Upper lobe of left lung (tissue), 4 donors: ENCODE measurements around the gene AP3S2.

ENCODE experiments used
- POLR2AphosphoS5 ChIP-seq, 2 donors: sonication (generic); formaldehyde crosslinking; IDR thresholded peaks; one replicate each; pipeline ENCODE4 v1.5.1; 2017; ENCODE audit warnings: antibody characterized with exemption in 2 of 2
- TF ChIP-seq, protein P1 (sequence below), 6 experiments: fragments of 450-650 bp in 4 of 6; fragments of 200-600 bp in 2 of 6; sonication (generic) in 2 of 6; IDR thresholded peaks; one replicate each; pipeline ENCODE4 v1.5.1; 2016 to 2019; ENCODE audit warnings: antibody characterized with exemption in 6 of 6

DNA sequence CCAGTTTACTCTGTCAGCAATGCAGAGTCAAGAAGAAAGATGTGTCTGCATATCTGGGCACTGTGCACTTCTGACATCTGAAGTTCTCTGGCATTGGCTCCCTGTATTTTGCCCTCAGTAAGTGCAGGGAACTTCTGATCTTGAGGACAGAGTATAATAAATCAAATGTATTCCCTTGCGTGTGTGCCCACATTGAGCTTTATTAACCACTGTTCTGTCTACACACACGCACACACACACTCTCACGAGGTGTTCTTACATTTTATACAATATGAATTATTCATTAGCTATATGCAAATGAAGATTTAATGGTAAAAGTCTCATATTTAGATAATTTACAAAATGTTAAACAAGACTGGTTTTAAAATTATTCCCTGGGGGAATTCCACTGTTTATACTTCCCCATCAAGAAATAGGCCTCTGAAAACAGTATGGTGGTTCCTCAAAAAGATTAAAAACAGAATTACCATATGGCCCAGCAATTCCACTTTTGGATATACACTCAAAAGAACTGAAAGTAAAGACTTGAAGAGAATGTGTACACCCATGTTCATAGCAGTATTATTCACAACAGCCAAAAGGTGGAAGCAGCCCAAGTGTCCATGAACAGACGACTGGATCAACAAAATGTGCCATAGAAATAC is 54.5 kb downstream of the AP3S2 start:
- TF ChIP-seq, protein P1, sequence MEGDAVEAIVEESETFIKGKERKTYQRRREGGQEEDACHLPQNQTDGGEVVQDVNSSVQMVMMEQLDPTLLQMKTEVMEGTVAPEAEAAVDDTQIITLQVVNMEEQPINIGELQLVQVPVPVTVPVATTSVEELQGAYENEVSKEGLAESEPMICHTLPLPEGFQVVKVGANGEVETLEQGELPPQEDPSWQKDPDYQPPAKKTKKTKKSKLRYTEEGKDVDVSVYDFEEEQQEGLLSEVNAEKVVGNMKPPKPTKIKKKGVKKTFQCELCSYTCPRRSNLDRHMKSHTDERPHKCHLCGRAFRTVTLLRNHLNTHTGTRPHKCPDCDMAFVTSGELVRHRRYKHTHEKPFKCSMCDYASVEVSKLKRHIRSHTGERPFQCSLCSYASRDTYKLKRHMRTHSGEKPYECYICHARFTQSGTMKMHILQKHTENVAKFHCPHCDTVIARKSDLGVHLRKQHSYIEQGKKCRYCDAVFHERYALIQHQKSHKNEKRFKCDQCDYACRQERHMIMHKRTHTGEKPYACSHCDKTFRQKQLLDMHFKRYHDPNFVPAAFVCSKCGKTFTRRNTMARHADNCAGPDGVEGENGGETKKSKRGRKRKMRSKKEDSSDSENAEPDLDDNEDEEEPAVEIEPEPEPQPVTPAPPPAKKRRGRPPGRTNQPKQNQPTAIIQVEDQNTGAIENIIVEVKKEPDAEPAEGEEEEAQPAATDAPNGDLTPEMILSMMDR (IDR thresholded peaks at IDR 0.05), result no peak
- TF ChIP-seq POLR2AphosphoS5 (IDR thresholded peaks at IDR 0.05), result no peak
